K562 (cell line): ENCODE data around the gene ACTR1B. TPM values are rescaled to one million over a fixed set of nuclear protein-coding genes. Genes with fewer than 3 reads are reported as not detected.
A peak's percentile ranks its signal among the peaks of the same experiment; 100 is the strongest.

ENCODE experiments used
- AFF1 ChIP-seq, 2 experiments: fragments of 450-650 bp; IDR thresholded peaks; 2 replicates each; pipeline ENCODE4 v1.6.1; 2018; ENCODE audit warnings: mild to moderate bottlenecking in 2 of 2, low read depth in 1 of 2; ENCODE audit not compliant: partially characterized antibody in 2 of 2
- ARID3A ChIP-seq: IDR thresholded peaks from 2 replicates; pipeline ENCODE4 v1.6.1; 2012; ENCODE audit warnings: low read depth, low read length, improper control_type of control experiment, borderline replicate concordance
- BRD9 ChIP-seq: fragments of 450-650 bp; IDR thresholded peaks from 2 replicates; pipeline ENCODE4 v1.6.1; 2018; ENCODE audit warnings: low read depth; ENCODE audit not compliant: partially characterized antibody
- CTCF ChIP-seq, 3 experiments: IDR thresholded peaks in 2 of 3; conservative IDR thresholded peaks in 1 of 3; 2 replicates each; pipeline ENCODE4 v1.5.1; 2011 to 2012; ENCODE audit warnings: low read length in 3 of 3, mild to moderate bottlenecking in 3 of 3, control low read depth in 2 of 3, improper control_type of control experiment in 1 of 3, inconsistent platforms in 1 of 3, low read depth in 1 of 3, mixed read lengths in 1 of 3, moderate library complexity in 1 of 3; ENCODE audit not compliant: insufficient read depth in 2 of 3
- EP400 ChIP-seq: fragments of 450-650 bp; IDR thresholded peaks from 2 replicates; pipeline ENCODE4 v1.6.1; 2017; ENCODE audit warnings: antibody characterized with exemption, mild to moderate bottlenecking, moderate library complexity
- GABPB1 ChIP-seq: sonication (generic); formaldehyde crosslinking; IDR thresholded peaks from 2 replicates; pipeline ENCODE4 v1.8.0; 2022; ENCODE audit warnings: mild to moderate bottlenecking, missing genetic modification reagents
- ZBTB40 ChIP-seq, 2 experiments: fragments of 450-650 bp in 1 of 2; sonication (generic) in 1 of 2; formaldehyde crosslinking in 1 of 2; IDR thresholded peaks; 2 replicates each; pipeline versions ENCODE4 v1.7.1 to v1.9.0; 2016 to 2022; ENCODE audit warnings: inconsistent platforms in 1 of 2, mild to moderate bottlenecking in 1 of 2, missing genetic modification reagents in 1 of 2
- ZNF212 ChIP-seq: fragments of 450-650 bp; formaldehyde crosslinking; IDR thresholded peaks from 2 replicates; pipeline ENCODE4 v1.4.0; 2020; ENCODE audit warnings: mild to moderate bottlenecking
- ZNF384 ChIP-seq: IDR thresholded peaks from 2 replicates; pipeline ENCODE4 v1.6.1; 2012; ENCODE audit warnings: low read depth, low read length, improper control_type of control experiment
- ZNF589 ChIP-seq: fragments of 200-800 bp; sonication (Bioruptor generic); IDR thresholded peaks from 2 replicates; pipeline ENCODE4 v1.6.1; 2016; ENCODE audit warnings: low read depth, missing genetic modification characterization, missing compliant biosample characterization
- polyA plus RNA-seq, 8 experiments: library from polyadenylated mRNA; depleted of rRNA in 4 of 8; stranded (reverse) in 5 of 8; unstranded in 3 of 8; fragments of >200 nt; fragmentation: Nextera tagmentation in 2 of 8; fragmentation: Illumina TruSeq in 1 of 8; extraction: Ambion mirVana in 2 of 8; extraction: Trizol in 1 of 8; gene quantifications; 2 replicates each; pipeline versions ENCODE4 v1.2.1 to v1.2.3, GENCODE V29; 2011 to 2014; ENCODE audit warnings: inconsistent platforms in 1 of 8, missing spikeins in 1 of 8
- total RNA-seq, 7 experiments: library from RNA; depleted of rRNA in 6 of 7; stranded (reverse); fragments of >200 nt in 6 of 7; fragmentation: Illumina TruSeq in 2 of 7; extraction: Trizol in 2 of 7; gene quantifications; 2 replicates each; pipeline versions ENCODE4 v1.2.1 to v1.2.3, GENCODE V29; 2011 to 2021; ENCODE audit warnings: low replicate concordance in 1 of 7

Gene ACTR1B
- total and polyA plus RNA-seq, 9 of the 15 experiments (the other 6 are each of a cell fraction or from before 2014, with no cell fraction given): 0.49 to 42.3 (median 22.5) TPM

GRCh38 chr2:97664636-97664970, 759 bp upstream of the ACTR1B start (continued):
- TF ChIP-seq ZBTB40 (IDR thresholded peaks at IDR 0.05) (0 out of 2 replicates have a peak, but pooled peaks have one; percentile 32), ZBTB40 (CRISPR knock-in tag; IDR thresholded peaks at IDR 0.05) (no peak), BRD9 (peak; percentile 93), ZNF384 (peak; percentile 3; the same call in 1 of the 2 replicates), AFF1 (IDR thresholded peaks at IDR 0.05; ENCODE audit: low read depth in 1 of 2, partially characterized antibody in 2 of 2) (peak in 1 of 2 experiments; percentile 50), ZNF212 (CRISPR knock-in tag) (no peak), ARID3A (0 out of 2 replicates have a peak, but pooled peaks have one; percentile 2), EP400 (no peak), CTCF (IDR thresholded peaks at IDR 0.05 in 2 of 3, conservative IDR thresholded peaks at IDR 0.05 in 1 of 3; ENCODE audit: insufficient read depth in 2 of 3, low read depth in 1 of 3, low read length in 3 of 3) (0 out of 6 replicates have a peak, but pooled peaks of 1 of the 3 experiments have one; percentile 31), ZNF589 (CRISPR knock-in tag) (0 out of 2 replicates have a peak, but pooled peaks have one; percentile 59), GABPB1 (CRISPR knock-in tag) (no peak)
